GM19240 (cell line): ENCODE data around the gene CFH.
"Not testable (repeated sequence)": the region's sequence is repeated elsewhere in the genome, so short reads cannot be mapped to it uniquely, and the experiment has no call there.

Experiments used
- DNase-seq: peaks from one replicate; pipeline ENCODE4 v3.0.0; 2011; ENCODE audit warnings: low spot score; ENCODE audit not compliant: insufficient read length

Gene CFH

DNA sequence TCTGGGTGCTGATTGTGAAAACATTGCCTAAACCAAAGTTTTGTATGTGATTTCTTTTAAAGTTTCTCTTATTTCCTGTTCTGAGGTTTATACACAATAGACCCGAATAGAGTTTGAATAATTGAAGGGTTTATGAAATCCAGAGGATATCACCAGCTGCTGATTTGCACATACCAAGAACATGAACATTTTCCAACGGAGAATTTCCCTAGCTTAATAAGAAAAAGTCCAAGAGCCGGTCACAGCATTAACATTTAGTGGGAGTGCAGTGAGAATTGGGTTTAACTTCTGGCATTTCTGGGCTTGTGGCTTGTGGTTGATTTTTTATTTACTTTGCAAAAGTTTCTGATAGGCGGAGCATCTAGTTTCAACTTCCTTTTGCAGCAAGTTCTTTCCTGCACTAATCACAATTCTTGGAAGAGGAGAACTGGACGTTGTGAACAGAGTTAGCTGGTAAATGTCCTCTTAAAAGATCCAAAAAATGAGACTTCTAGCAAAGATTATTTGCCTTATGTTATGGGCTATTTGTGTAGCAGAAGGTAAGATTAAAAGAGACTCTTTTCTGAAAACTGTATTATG, at the start of gene CFH:
TSS of gene CFH (plus strand) at position 407 of the 579 bp plus-strand sequence. CDS start at position 482, 75 bp downstream.
- no peak for DNase-seq

- DNase-seq = no peak
Measured at GRCh38 chr1:196603651-196604050, 48.2 kb upstream of the CFH start.

GRCh38 chr1:196607981-196608380, 43.9 kb upstream of the CFH start:
- no peak for DNase-seq

DNA sequence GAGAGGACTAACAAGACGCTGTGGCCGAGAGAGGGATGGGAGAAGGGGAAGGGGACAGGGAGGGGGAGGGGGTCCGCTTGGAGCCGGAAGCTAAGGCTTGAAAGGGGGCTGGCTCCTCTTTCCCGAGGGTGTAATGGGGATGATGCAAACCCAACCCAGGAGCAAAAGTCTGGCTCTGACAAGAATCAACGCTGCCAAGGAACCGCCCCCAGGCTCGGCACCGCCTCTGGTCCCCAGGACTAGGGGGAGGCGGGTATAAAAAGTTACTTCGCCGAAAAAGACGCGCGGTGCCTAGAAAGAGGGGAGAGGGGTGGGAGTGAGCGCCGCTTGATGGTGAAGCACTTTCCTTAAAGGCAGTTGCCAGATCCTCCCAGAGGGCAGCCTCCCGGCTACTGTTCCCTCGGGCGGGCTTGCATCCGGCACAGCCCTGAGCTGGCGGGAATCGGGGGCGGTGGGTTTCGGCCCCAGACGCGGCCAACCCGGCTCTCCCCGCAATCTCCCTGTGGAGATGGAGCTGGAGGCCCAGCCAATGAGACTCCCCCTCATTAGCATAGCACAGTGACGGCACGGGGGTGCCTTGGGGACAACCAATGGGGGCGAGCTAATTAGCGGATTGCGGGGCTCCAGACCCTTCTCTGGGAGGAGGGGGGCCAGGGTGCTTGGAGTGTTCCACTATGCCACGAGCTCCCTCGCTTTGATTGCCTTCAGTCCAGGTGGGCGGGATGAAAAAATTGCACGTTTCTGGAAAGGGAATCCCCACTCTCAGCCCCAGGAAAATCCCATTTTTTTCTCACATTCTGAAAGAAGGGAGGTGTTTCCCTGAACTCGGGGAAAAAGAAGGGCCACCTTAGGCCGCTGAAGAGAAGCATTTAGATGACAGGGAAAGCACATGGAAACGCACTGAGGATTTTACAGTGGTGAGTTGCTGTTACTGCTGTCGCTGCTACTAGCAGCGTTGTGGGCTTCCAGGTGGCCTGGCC, 43.2 kb upstream of the CFH start, which contains the start of gene KCNT2:
TSS of gene KCNT2 (minus strand) at position 51 of the 980 bp plus-strand sequence. CDS start 131 bp downstream, outside the sequence.
- no peak for DNase-seq

- DNase-seq = no peak
Measured at GRCh38 chr1:196609370-196609737, 42.5 kb upstream of the CFH start.

GRCh38 chr1:196611873-196612272, 40.0 kb upstream of the CFH start:
- no peak for DNase-seq

DNA sequence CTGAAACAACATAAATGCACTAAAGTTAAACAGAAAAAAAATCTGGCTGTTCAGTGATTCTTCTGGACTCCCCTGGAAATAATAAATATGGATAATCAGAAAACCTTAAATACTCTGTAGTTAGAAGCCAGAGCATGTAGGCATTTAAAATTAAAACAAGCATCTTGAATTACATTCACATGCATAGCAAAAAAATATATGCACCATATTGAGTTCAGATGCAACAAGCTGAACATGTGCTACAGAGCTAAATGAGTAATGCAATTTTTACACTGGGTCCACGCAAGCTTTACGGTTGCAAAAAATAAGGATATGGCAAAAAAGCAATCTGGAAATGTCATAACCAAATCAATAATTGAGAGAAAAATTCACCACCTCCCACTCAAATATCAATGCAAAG, 32.1 kb upstream of the CFH start:
- DNase-seq = no peak

DNA sequence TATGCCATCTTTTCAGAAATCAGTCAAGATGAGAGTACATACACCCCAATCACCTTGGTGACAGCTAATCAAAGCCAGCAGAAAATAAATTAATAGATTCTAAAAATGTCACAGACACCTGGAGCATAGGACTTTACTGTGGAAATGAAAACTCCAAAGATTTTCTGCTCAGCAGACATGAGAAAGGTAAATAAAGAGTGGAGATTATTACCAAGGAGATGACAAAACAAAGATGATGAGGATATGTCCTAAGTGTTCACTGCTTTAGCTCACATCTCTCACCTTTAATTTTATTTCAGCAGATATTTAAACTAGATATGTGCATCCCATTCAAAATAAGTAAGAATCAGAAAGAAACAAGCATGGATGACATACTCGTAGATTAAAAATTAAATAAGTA, 28.8 kb upstream of the CFH start:
- no peak for DNase-seq

- DNase-seq = no peak
Measured at GRCh38 chr1:196628838-196629237, 23.0 kb upstream of the CFH start.

DNA sequence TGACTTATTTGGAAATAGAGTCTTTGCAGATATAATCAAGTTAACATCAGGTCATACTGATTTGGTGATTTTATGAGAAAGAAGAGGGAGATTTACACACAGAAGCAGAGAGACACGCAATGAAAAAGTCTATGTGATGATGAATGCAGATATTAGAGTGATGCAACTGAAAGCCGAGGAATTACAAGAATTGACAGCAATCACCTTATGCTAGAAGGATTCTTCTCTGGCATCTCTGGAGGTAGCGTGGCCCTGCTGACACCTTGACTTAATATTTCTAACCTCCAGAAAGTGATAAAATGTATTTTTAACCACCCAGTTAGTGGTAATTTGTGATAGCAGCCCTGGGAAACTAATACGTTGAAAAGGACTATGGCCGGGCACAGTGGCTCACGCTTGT, 14.2 kb upstream of the CFH start:
- DNase-seq = no peak

- DNase-seq = no peak
Measured at GRCh38 chr1:196638466-196638865, 13.4 kb upstream of the CFH start.

DNA sequence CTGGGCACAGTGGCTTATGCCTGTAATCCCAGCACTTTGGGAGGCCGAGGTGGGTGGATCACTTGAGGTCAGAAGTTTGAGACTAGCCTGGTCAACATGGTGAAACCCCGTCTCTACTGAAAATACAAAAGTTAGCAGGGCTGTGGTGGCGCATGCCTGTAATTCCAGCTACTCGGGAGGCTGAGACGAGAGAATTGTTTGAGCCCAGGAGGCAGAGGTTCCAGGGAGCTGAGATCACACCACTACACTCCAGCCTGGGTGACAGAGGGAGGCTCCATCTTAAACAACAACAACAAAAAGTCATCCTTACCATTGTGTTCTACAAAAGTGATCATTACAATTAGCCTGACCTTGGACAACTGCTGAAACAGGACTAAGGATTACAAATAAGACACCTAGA, 12.6 kb upstream of the CFH start:
- DNase-seq = not testable (repeated sequence)

DNA sequence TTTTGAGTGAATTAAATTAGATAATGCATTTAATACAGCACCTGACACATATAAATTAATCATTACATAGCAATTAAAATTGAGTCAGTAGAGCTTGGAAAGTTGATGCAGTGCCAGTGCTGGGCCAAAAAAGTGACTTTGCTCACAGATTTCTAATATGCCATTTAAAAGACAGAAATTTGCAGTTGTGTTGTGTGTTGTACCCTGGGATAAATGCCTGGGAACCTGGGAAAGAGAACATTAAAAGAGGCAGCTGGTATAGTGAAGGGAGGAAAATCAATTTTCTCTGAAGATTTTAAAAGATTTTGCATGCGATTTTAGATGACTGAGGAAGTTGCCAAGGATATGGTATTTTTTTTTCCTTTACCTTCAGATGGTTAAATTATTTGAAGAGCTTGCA, 10.9 kb upstream of the CFH start:
- no peak for DNase-seq

GRCh38 chr1:196649990-196650389, 1.9 kb upstream of the CFH start:
- no peak for DNase-seq

GRCh38 chr1:196650403-196650802, 1.4 kb upstream of the CFH start:
- DNase-seq = no peak

- DNase-seq = no peak
Measured at GRCh38 chr1:196651079-196651478, 764 bp upstream of the CFH start.

DNA sequence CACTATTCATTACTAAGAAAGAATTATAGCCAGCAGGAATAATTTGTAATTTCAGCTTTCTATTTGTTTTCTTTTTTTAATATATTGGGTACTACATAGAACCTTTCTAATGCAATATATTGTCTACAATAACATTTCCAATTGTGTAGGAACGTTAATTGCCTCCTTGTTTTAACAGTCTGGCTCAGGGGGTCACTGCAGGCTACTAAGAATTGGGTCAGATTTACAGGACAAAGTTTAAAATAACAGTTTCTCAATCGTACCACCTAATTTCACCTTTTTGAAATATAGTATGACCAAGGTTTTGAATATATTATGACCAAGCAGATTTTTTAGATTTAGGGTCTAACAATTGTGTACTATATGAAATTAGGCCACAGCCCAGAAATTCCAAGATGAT, 2.4 kb downstream of the CFH start:
- DNase-seq = no peak

DNA sequence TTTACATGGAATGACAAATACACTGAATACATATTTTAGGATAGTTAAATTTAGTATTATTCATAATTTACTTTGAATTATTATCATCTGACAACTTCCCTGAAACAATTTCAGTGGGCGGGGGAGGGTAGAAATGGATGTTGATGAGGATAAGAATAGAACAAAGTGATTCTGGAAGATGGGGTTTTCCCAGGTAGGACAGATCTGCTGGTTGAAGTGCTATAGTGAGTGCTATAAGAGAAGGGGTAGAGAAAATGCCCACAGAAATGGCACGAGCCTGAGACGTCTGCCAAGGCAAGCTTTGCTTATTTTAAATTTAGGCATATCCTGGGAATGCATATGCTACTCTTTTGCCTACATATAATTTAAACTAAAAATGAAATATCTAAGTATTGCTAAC, 3.2 kb downstream of the CFH start:
- DNase-seq = no peak

- no peak for DNase-seq
Measured at GRCh38 chr1:196655494-196655893, 3.7 kb downstream of the CFH start.

DNA sequence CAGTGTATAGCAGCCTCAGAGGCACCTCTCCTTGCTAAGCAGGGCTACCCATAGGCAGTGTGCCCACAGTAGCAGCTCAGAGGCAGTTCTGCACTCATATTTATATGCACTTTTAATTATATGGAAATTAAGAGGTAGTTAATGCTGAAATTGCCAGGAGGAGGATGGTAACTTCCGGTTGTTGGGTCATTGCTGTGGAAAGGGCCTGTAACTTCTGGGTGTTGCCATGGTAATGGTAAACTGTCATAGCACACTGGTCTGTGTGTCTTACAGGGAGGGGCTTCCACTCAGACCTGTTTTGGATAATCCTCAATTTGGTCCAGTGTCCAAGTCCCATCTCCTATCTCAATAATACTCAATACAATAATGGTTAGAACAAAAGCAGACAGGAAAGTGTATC, 7.6 kb downstream of the CFH start:
- DNase-seq = no peak

DNA sequence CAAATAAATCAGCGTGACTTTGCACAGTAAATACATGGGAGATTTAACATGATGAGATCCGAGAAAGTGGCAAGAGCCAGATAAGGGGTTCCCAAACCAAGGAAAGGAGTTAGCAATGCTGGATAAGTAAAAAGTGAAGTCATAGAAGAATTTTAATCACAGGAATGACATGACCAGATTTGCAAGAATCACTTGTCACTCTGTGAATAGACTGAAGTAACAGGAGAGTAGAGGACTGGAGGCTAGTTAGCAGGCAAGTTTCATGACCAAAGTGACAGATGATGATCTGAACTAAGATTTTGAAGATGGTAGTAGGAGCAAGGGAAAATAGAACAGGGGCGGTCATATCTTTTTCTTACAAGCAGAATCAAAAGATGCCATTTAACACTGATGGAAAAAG, 8.4 kb downstream of the CFH start:
- DNase-seq = no peak

DNA sequence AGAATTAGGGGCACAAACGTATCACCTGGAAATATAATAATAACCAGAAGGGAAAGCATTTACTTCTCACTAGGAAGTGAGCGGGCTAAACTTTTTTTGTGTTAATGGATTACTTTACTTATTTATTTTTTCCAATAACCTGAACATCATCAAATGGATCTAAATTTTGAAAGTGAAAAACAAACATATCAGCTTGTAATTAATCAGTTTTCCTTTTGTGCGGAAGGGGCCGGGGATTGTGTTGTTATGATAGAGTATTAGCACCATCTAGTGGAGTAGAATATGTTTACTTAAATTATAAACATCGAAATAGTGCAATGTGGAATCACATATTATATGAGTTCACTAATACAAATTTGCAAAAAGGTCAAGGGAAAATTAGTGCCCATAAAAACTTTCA, 9.0 kb downstream of the CFH start:
- no peak for DNase-seq

DNA sequence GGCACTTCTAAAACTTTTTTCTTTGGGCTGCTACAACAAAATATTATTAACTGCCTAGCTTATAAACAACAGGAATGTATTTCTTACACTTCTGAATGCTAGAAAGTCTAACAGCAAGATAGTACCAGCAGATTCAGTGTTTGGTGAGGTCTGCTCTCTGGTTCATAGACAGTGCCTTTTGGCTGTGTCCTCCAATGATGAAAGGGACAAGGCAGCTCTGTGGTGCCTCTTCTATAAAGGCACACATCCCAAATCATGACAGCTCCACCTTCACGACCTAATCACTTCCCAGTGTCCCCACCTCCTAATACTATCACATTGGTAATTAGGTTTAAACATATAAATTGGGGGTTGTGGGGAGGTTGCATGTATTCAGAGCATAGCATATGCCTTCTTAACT, 9.5 kb downstream of the CFH start:
- no peak for DNase-seq
